H1 (cell line): ENCODE results near the gene GRAMD4.

Experiments
- ASH2L ChIP-seq: fragments of 200-600, 300-600 bp; sonication (generic); IDR thresholded peaks from one replicate; pipeline ENCODE4 v1.7.1; 2017; ENCODE audit warnings: low read length
- BCL11A ChIP-seq, 2 experiments: IDR thresholded peaks; one replicate each; pipeline ENCODE4 v1.6.1; 2011; ENCODE audit warnings: low read depth in 2 of 2, low read length in 2 of 2, mild to moderate bottlenecking in 2 of 2
- KDM4A ChIP-seq: IDR thresholded peaks from one replicate; pipeline ENCODE4 v1.7.1; 2012; ENCODE audit warnings: low read depth, mild to moderate bottlenecking, moderate library complexity, low read length, inconsistent platforms; ENCODE audit not compliant: severe bottlenecking
- POLR2AphosphoS5 ChIP-seq: IDR thresholded peaks from 2 replicates; pipeline ENCODE4 v1.6.1; 2011; ENCODE audit warnings: low read depth, low read length
- SIX5 ChIP-seq: IDR thresholded peaks from 2 replicates; pipeline ENCODE4 v1.6.1; 2011; ENCODE audit warnings: mild to moderate bottlenecking, low read depth, low read length
- ZNF274 ChIP-seq: IDR thresholded peaks from 2 replicates; pipeline ENCODE4 v1.7.0; 2012; ENCODE audit warnings: low read length, borderline replicate concordance; ENCODE audit errors: extremely low read depth
- TF ChIP-seq, protein P1 (sequence below), 3 experiments: IDR thresholded peaks; 1 replicate in 2 of 3; 2 replicates in 1 of 3; pipeline versions ENCODE4 v1.5.1 to v1.6.1; 2011; ENCODE audit warnings: low read length in 3 of 3, mild to moderate bottlenecking in 3 of 3, inconsistent platforms in 2 of 3, low read depth in 1 of 3, moderate library complexity in 1 of 3; ENCODE audit not compliant: insufficient read depth in 1 of 3; ENCODE audit errors: control extremely low read depth in 1 of 3
- TF ChIP-seq, protein P2 (sequence below): IDR thresholded peaks from 2 replicates; pipeline ENCODE4 v1.6.1; 2012; ENCODE audit warnings: inconsistent platforms

DNA sequence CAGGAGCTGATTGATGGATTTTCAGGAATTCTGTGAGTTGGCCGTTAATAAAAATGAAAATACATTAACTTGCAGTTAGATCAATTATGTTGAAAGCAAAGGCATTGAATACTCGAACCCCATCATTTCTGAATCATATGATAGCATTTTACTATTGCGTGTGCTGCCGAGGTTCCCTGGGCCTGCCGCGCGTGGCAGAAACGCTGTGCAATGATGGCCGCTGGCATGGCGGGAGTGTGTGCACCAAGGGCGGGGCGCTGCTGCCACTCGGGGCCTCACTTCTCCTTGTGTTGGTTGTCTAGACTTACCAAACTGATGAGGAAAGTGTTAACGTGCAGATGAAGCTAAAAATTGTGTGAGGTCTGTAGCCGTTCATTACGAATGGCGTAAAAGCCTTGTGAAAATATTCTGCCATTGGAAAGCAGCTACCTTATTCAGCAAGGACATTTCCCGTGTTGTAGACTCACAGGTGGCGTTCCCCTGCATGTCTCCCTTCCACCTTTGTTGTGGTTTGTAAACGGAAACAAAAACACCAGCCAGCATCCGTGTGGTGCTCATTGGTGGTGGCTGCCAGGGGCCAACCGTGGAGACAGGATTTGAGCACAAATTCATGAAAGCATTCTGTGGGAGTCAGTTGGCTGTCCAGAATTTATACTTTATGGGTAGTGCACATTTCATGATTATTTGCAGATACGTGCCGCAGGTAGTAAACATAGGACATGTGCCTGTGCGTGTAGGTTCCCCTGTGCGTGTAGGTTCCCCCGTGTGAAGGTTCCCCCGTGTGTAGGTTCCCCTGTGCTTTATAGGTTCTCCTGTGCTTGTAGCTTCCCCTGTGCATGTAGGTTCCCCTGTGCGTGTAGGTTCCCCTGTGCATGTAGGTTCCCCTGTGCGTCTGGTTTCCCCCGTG lies 5.9 kb upstream of the GRAMD4 start:
- TF ChIP-seq, protein P1, sequence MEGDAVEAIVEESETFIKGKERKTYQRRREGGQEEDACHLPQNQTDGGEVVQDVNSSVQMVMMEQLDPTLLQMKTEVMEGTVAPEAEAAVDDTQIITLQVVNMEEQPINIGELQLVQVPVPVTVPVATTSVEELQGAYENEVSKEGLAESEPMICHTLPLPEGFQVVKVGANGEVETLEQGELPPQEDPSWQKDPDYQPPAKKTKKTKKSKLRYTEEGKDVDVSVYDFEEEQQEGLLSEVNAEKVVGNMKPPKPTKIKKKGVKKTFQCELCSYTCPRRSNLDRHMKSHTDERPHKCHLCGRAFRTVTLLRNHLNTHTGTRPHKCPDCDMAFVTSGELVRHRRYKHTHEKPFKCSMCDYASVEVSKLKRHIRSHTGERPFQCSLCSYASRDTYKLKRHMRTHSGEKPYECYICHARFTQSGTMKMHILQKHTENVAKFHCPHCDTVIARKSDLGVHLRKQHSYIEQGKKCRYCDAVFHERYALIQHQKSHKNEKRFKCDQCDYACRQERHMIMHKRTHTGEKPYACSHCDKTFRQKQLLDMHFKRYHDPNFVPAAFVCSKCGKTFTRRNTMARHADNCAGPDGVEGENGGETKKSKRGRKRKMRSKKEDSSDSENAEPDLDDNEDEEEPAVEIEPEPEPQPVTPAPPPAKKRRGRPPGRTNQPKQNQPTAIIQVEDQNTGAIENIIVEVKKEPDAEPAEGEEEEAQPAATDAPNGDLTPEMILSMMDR (IDR thresholded peaks at IDR 0.05; ENCODE audit: control extremely low read depth in 1 of 3, insufficient read depth in 1 of 3, low read depth in 1 of 3, low read length in 3 of 3): no peak
- TF ChIP-seq, protein P2, sequence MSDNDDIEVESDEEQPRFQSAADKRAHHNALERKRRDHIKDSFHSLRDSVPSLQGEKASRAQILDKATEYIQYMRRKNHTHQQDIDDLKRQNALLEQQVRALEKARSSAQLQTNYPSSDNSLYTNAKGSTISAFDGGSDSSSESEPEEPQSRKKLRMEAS: no peak
- TF ChIP-seq POLR2AphosphoS5: no peak
- TF ChIP-seq BCL11A (IDR thresholded peaks at IDR 0.05; ENCODE audit: low read depth in 2 of 2, low read length in 2 of 2): no peak
- no peak for TF ChIP-seq SIX5
- no peak for TF ChIP-seq ZNF274
- TF ChIP-seq KDM4A: no peak
- TF ChIP-seq ASH2L: no peak
